GM21381 (cell line): Measurements from ENCODE around the gene GRHL3.

Experiments
- ATAC-seq: cut with Tn5 transposase; IDR thresholded peaks from one replicate; pipeline ENCODE4 v1.9.1; 2021; ENCODE audit warnings: mild to moderate bottlenecking, moderate library complexity; ENCODE audit not compliant: unreplicated experiment

Gene GRHL3

GRCh38 chr1:24366707-24367106 lies 47.5 kb downstream of the GRHL3 start:
- no peak for ATAC-seq

DNA sequence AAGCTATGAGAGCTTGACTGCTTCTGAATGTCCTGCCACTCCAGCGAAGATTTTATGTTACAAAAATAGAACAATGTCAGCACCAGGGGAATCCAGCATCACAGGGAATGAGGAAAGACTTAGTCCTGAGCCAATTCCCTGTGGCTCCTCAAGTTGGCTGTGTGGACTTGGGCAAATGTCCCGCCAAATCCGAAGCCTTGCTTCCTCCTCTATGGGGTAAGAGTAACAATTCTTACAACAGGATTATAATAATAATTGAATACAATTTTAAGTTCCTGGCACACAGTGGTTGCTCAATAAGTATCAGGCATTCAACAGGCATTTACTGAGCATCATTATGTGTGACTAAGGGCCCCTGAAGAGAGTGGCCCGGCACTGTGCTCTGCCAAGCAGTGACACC lies 50.0 kb downstream of the GRHL3 start:
- ATAC-seq, result no peak

DNA sequence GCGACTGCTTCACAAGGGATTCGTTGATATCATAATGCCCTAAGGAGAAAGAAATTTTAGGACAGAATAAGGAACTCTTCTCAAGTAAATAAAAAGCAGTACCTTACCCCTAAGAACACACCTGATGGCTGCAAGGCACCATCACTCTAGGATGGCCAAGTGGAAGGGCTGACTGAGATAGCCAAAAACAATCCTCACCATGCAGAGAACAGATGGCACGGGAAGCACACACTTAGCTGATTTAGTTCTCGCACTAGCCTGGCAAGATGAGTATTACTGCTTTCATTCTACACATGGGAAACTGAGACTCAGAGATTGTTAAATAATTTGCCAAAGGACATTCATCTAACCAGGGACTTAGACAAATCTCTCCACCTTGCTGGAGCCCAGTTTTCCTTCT lies 50.6 kb downstream of the GRHL3 start:
- ATAC-seq, result no peak

GRCh38 chr1:24373044-24373443 lies 53.9 kb downstream of the GRHL3 start:
- ATAC-seq, result no peak

- no peak for ATAC-seq
Observed at GRCh38 chr1:24373710-24374109, 54.6 kb downstream of the GRHL3 start.

DNA sequence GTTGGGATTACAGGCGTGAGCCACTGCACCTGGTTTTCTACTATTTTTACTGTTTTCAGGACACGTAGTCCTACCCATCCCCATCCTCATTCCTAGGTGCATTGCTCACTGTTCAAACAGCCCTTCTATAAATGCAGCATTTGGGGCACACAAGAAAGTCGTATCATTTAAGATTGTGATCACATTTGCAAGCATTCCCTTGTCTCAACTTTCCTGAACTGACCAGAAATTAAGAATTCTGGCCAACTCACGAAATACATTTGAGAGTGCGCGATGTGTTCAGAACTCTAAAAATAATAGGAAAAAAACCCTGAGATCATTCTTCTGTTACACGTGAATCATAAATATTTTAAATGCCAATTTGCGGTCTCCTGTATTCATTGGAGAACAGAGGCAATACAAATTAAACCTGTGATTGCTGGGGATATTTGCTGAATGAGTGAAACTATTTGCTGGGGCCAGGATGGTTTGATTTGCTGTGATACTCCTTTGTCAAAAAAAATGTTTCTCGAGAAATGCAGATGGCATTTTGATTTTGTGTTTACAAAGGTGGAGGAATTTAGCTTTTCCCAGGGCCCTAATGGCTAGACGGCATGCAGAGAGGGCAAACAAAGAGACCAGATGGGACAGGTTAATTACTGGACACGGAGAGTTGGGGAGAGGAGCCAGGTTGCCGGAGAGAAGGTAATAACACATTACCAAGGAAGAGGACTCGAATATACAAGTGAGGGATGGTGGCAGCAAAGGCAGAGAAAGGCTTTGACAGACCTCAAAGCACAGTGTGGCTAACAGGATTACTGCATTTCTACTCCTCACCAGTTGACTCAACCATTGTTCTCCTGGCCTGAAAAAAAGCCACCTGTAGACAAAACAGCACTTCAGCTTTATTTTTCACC lies 56.0 kb downstream of the GRHL3 start:
- no peak for ATAC-seq

GRCh38 chr1:24379733-24380315 lies 60.7 kb downstream of the GRHL3 start:
- no peak for ATAC-seq

- no peak for ATAC-seq
Observed at GRCh38 chr1:24380508-24380907, 61.4 kb downstream of the GRHL3 start.

DNA sequence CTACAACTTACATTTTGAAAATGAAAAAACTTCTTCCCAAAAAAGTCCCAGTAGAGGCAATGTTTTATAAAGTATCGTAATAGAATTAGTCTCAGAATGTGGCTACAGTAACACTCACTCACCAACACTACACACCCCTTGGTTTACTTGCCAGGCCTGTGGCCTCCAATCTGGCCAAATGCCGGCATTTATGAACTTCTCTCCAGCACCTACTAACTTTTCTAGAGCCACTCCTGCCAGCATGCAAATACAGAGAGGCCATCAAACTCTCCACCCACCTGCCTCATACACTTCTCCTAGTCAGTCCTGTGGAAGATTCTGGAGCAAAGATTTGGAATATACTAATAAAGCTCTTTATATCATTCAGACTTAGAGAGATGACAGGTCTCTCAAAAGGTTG lies 62.1 kb downstream of the GRHL3 start:
- no peak for ATAC-seq

DNA sequence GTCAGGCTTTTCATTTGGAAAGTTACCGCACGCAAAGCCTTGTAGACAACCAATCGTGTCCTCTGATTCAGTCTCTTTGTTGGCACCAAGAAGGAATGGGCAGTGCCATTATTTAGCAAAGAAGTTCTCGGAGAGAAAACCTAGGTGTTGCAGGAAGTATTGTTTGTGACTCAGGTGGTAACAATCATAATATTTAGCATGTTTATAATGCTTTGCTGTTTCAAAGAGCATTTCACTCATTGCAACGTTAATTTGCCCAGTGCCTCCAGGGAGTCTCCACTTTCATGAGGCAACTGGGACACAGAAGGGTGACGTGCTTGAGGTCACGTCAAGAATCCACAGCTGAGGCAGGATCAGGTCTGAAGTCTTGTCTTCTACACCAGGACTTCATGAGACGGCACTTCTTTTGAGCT lies 63.0 kb downstream of the GRHL3 start:
- ATAC-seq, result no peak

- no peak for ATAC-seq
Observed at GRCh38 chr1:24383381-24383940, 64.3 kb downstream of the GRHL3 start.

DNA sequence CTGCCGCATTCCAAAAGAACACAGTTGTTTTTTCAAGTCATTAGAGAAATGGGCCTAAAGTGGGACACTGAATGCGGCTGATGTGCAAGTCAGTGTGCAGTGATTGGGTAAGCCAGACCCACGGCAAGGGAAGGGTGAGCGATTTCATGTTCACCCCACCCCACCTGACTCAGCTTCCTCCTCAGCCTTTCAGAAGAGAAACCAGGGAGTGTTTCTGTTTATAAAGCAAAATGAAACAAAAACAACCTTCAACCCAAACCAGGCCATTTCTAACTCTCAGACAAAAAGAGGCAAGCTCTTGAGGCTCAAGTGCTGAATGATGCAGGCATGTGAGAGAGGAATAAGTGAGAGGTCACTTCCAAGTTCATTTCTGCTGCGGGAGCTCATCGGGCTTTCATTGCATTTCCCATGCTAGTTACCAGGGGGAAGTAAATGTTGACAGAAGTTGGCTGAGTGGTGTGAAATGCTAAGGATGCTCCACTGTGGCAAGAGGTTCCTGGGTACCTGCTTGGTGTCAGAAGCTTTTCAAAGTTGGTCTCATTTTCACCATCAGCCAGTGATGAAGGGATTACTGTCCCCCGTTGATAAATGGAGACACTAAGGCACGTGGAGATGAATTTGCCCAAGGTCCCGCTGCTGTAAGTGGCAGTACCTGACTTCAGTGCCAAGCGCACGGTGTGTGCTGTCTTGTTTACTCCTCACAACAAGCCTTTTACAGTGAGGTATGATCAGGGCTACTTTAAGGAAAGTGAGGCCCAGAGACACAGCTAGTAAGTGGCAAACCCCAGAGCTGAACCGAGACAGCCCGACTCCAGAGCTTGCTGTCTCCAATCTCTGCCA lies 65.3 kb downstream of the GRHL3 start:
- peak; percentile 58 for ATAC-seq

GRCh38 chr1:24385160-24385940 lies 66.2 kb downstream of the GRHL3 start:
- ATAC-seq, result no peak

DNA sequence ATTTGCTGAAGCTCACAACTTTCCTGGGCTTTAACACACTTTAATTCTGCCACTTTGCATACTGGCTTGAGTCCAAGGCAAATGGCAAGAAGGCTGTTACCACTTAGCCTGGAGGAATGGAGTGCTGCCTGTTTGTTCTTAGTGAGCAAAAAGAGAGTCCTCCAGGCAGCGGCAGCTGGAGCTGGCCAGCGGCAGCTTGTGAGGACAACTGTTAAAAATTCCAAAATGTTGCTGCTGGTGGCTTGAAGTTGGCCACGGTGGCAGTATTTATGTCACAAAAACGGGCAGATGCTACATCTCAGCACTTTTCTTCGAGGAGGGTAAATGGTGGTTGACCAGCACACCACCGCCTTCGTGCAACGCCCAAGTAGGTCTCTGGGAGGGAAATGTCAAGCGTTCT lies 67.1 kb downstream of the GRHL3 start:
- ATAC-seq, result no peak

DNA sequence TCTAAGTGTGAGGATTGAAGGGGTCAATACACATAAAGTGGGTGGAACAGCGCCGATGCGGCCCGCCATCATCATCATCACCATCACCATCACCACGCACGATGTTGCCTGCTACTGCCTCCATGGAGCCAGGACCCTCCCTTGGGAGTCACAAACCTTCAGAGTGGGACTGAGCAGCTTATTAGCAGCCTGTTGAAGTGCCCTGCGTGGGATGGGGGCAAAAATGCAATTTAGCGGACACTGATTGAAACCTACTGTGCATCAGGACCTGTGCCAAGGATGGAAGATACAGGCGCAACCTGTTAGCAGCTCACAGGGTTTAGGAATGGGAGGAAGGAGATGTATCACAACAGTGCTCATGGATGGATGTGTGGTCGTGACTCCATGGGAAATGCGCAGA lies 67.8 kb downstream of the GRHL3 start:
- ATAC-seq, result no peak

GRCh38 chr1:24387636-24388175 lies 68.5 kb downstream of the GRHL3 start:
- no peak for ATAC-seq

- ATAC-seq, result no peak
Observed at GRCh38 chr1:24388331-24388885, 69.3 kb downstream of the GRHL3 start.

DNA sequence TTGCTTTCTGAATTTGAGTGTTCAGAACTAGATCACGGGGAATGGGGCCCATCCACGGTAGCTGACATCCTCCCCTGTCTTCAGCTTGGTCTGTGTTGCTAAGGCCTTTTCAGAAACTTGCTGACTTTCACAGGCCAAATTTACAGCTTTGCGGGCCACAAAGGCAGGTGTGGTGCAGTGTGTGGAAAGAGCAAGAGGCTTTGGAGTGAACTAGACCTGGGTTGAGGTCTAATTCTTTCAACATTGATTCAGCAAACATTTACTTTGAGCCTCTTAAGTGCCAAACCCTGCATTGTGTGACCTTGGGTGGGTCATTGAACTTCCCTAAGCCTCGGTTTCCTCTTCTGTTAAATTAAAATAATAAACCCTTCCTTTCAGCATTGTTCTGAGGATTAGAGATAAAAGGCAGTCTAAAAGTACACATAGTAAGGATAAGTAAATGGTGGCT lies 70.1 kb downstream of the GRHL3 start:
- no peak for ATAC-seq

- ATAC-seq, result no peak
Observed at GRCh38 chr1:24390924-24391782, 72.0 kb downstream of the GRHL3 start.
